H1 (cell line): ENCODE results near the gene KRT81. TPM values are rescaled to one million over a fixed set of nuclear protein-coding genes. Genes with fewer than 3 reads are reported as not detected.
A peak's percentile ranks its signal among the peaks of the same experiment; 100 is the strongest.

Experiments used
- ASH2L ChIP-seq: fragments of 200-600, 300-600 bp; sonication (generic); IDR thresholded peaks from one replicate; pipeline ENCODE4 v1.7.1; 2017; ENCODE audit warnings: low read length
- CBX5 ChIP-seq: fragments of 300-800, 300-1000 bp; sonication (generic); IDR thresholded peaks from 2 replicates; pipeline ENCODE4 v1.7.1; 2016; ENCODE audit warnings: antibody characterized with exemption, low read length, low read depth
- CEBPB ChIP-seq: IDR thresholded peaks from 2 replicates; pipeline ENCODE4 v1.6.1; 2012; ENCODE audit warnings: low read depth, low read length
- CHD1 ChIP-seq: IDR thresholded peaks from 2 replicates; pipeline ENCODE4 v1.6.1; 2012; ENCODE audit warnings: low read depth, low read length, improper control_type of control experiment
- CREB1 ChIP-seq: IDR thresholded peaks from 2 replicates; pipeline ENCODE4 v1.6.1; 2012; ENCODE audit warnings: inconsistent platforms
- CTCF ChIP-seq, 3 experiments: IDR thresholded peaks; 1 replicate in 2 of 3; 2 replicates in 1 of 3; pipeline versions ENCODE4 v1.5.1 to v1.6.1; 2011; ENCODE audit warnings: low read length in 3 of 3, mild to moderate bottlenecking in 3 of 3, inconsistent platforms in 2 of 3, low read depth in 1 of 3, moderate library complexity in 1 of 3; ENCODE audit not compliant: insufficient read depth in 1 of 3; ENCODE audit errors: control extremely low read depth in 1 of 3
- EP300 ChIP-seq, 2 experiments: IDR thresholded peaks; 1 replicate in 1 of 2; 2 replicates in 1 of 2; pipeline ENCODE4 v1.6.1; 2011 to 2012; ENCODE audit warnings: low read depth in 2 of 2, low read length in 2 of 2, mild to moderate bottlenecking in 2 of 2, borderline replicate concordance in 1 of 2, inconsistent platforms in 1 of 2, moderate library complexity in 1 of 2
- HDAC2 ChIP-seq, 2 experiments: fragments of 300-600 bp in 1 of 2; sonication (generic) in 1 of 2; IDR thresholded peaks; 2 replicates each; pipeline ENCODE4 v1.6.1; 2011 to 2012; ENCODE audit warnings: low read depth in 2 of 2, low read length in 2 of 2, mild to moderate bottlenecking in 2 of 2, moderate library complexity in 2 of 2, borderline replicate concordance in 1 of 2, inconsistent platforms in 1 of 2
- JUND ChIP-seq: IDR thresholded peaks from 2 replicates; pipeline ENCODE4 v1.6.1; 2011; ENCODE audit warnings: mild to moderate bottlenecking, improper control_type of control experiment, low read length
- KDM1A ChIP-seq: fragments of 200-600, 300-600 bp; sonication (generic); IDR thresholded peaks from 2 replicates; pipeline ENCODE4 v1.7.1; 2016; ENCODE audit warnings: mild to moderate bottlenecking, low read length, borderline replicate concordance
- KDM4A ChIP-seq: IDR thresholded peaks from one replicate; pipeline ENCODE4 v1.7.1; 2012; ENCODE audit warnings: low read depth, mild to moderate bottlenecking, moderate library complexity, low read length, inconsistent platforms; ENCODE audit not compliant: severe bottlenecking
- KDM5A ChIP-seq: fragments of 200-600 bp; IDR thresholded peaks from 2 replicates; pipeline ENCODE4 v1.7.1; 2012; ENCODE audit warnings: mild to moderate bottlenecking, low read length, inconsistent platforms, mixed read lengths
- MAX ChIP-seq: IDR thresholded peaks from 2 replicates; pipeline ENCODE4 v1.6.1; 2012; ENCODE audit warnings: inconsistent platforms
- NANOG ChIP-seq: IDR thresholded peaks from 2 replicates; pipeline ENCODE4 v1.6.1; 2011; ENCODE audit warnings: low read length, low read depth, mild to moderate bottlenecking, inconsistent platforms; ENCODE audit not compliant: insufficient read depth, poor library complexity, severe bottlenecking
- POLR2A ChIP-seq, 2 experiments: IDR thresholded peaks; 1 replicate in 1 of 2; 2 replicates in 1 of 2; pipeline ENCODE4 v1.6.1; 2011; ENCODE audit warnings: low read depth in 2 of 2, low read length in 2 of 2, mild to moderate bottlenecking in 2 of 2; ENCODE audit errors: control extremely low read depth in 1 of 2
- RFX5 ChIP-seq: IDR thresholded peaks from 2 replicates; pipeline ENCODE4 v1.6.1; 2011; ENCODE audit warnings: low read depth, low read length, improper control_type of control experiment, borderline replicate concordance
- SRF ChIP-seq: IDR thresholded peaks from 2 replicates; pipeline ENCODE4 v1.6.1; 2011; ENCODE audit warnings: mild to moderate bottlenecking, low read depth, low read length, moderate library complexity
- ZNF274 ChIP-seq: IDR thresholded peaks from 2 replicates; pipeline ENCODE4 v1.7.0; 2012; ENCODE audit warnings: low read length, borderline replicate concordance; ENCODE audit errors: extremely low read depth
- polyA plus RNA-seq, 7 experiments: library from polyadenylated mRNA; depleted of rRNA in 3 of 7; stranded (reverse) in 5 of 7; unstranded in 2 of 7; fragments of >200 nt in 5 of 7; fragments of 200-250 nt in 2 of 7; gene quantifications; 1 replicate in 5 of 7; 2 replicates in 1 of 7; 4 replicates in 1 of 7; pipeline versions ENCODE4 v1.2.1 to v1.2.3, GENCODE V29; 2011 to 2013; ENCODE audit warnings: missing spikeins in 2 of 7, mixed read lengths in 2 of 7
- total RNA-seq: library from RNA; stranded (reverse); fragmentation: NEBNext Ultra II Directional; extraction: Animal tissue kit (Norgen Biotek cat#: 25700); gene quantifications from 2 replicates; pipeline ENCODE4 v1.2.1, GENCODE V29; 2021

KRT81 gene
- total and polyA plus RNA-seq, 2 of the 8 experiments (the other 6 are each of a cell fraction or from before 2014, with no cell fraction given): not detected

- TF ChIP-seq HDAC2 (IDR thresholded peaks at IDR 0.05; ENCODE audit: borderline replicate concordance in 1 of 2, low read depth in 2 of 2, low read length in 2 of 2) (no peak), ZNF274 (no peak), NANOG (no peak), CEBPB (no peak), ASH2L (peak; percentile 62), CTCF (IDR thresholded peaks at IDR 0.05; ENCODE audit: control extremely low read depth in 1 of 3, insufficient read depth in 1 of 3, low read depth in 1 of 3, low read length in 3 of 3) (peak in 1 of 3 experiments; percentile 6; a peak in 1 of 4 replicates), RFX5 (no peak), SRF (no peak), EP300 (IDR thresholded peaks at IDR 0.05; ENCODE audit: borderline replicate concordance in 1 of 2, low read depth in 2 of 2, low read length in 2 of 2) (no peak), CBX5 (no peak), POLR2A (IDR thresholded peaks at IDR 0.05; ENCODE audit: control extremely low read depth in 1 of 2, low read depth in 2 of 2, low read length in 2 of 2) (no peak), CREB1 (no peak), CHD1 (no peak), JUND (no peak), KDM1A (no peak), KDM5A (no peak), KDM4A (peak; percentile 48), MAX (peak; percentile 46; the same call in 1 of the 2 replicates)
These were observed 32.9 kb downstream of the KRT81 start (continued) for GRCh38 chr12:52258335-52258901.
